ENCODE results near the gene GDAP2.

DNA sequence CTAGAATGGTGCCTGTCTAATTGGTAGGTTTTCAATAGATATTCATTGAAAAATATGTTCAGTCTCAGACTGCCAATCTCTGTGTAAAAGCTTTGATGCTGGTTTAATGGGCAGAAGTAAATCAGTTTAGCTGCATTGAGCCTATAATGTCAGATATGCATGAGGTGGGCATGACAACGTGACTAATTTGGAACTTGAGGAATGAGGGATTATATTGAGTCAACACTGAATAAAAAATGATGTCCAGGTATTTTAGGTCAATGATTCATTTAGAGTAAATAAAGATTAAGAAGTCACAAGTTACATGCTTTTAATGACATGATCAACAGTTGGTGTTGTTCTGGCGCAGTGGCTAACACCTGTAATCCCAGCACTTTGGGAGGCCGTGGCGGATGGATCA, 3.2 kb upstream of the GDAP2 start:
- TF ChIP-seq, protein P1, sequence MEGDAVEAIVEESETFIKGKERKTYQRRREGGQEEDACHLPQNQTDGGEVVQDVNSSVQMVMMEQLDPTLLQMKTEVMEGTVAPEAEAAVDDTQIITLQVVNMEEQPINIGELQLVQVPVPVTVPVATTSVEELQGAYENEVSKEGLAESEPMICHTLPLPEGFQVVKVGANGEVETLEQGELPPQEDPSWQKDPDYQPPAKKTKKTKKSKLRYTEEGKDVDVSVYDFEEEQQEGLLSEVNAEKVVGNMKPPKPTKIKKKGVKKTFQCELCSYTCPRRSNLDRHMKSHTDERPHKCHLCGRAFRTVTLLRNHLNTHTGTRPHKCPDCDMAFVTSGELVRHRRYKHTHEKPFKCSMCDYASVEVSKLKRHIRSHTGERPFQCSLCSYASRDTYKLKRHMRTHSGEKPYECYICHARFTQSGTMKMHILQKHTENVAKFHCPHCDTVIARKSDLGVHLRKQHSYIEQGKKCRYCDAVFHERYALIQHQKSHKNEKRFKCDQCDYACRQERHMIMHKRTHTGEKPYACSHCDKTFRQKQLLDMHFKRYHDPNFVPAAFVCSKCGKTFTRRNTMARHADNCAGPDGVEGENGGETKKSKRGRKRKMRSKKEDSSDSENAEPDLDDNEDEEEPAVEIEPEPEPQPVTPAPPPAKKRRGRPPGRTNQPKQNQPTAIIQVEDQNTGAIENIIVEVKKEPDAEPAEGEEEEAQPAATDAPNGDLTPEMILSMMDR (IDR thresholded peaks at IDR 0.05) = no peak
- TF ChIP-seq POLR2A (IDR thresholded peaks at IDR 0.05) = no peak
